Activated T-helper 9 cell treated with anti-CD3 and anti-CD28 coated beads, Interleukin-2, amount 50 U/mL, for 16 hours (primary cell): Measurements from ENCODE around the gene GALNT16.
"Not testable (repeated sequence)": the region's sequence is repeated elsewhere in the genome, so short reads cannot be mapped to it uniquely, and the experiment has no call there.

Source experiments
- DNase-seq: peaks from one replicate; pipeline ENCODE4 v3.0.0-alpha.2; 2020; ENCODE audit warnings: low read depth

The GALNT16 gene

GRCh38 chr14:69259527-69260189 is at the start of gene GALNT16:
TSS of gene GALNT16 (plus strand) at chr14:69260158. CDS start at chr14:69260291, 133 bp downstream.
- no peak for DNase-seq

- no peak for DNase-seq
Observed at GRCh38 chr14:69214393-69214792, 45.6 kb upstream of the GALNT16 start.

GRCh38 chr14:69217663-69218062 is 42.3 kb upstream of the GALNT16 start:
- not testable (repeated sequence) for DNase-seq

- DNase-seq = no peak
Observed at GRCh38 chr14:69224946-69225345, 35.0 kb upstream of the GALNT16 start.

- DNase-seq = no peak
Observed at GRCh38 chr14:69226178-69226577, 33.8 kb upstream of the GALNT16 start.

GRCh38 chr14:69226736-69227135 is 33.2 kb upstream of the GALNT16 start:
- DNase-seq = no peak

- no peak for DNase-seq
Observed at GRCh38 chr14:69231486-69231885, 28.5 kb upstream of the GALNT16 start.

GRCh38 chr14:69232388-69232787 is 27.6 kb upstream of the GALNT16 start:
- DNase-seq = no peak

- no peak for DNase-seq
Observed at GRCh38 chr14:69234106-69234505, 25.9 kb upstream of the GALNT16 start.

GRCh38 chr14:69235708-69236107 is 24.2 kb upstream of the GALNT16 start:
- DNase-seq = no peak

- DNase-seq = no peak
Observed at GRCh38 chr14:69237142-69237541, 22.8 kb upstream of the GALNT16 start.

- no peak for DNase-seq
Observed at GRCh38 chr14:69237584-69237983, 22.4 kb upstream of the GALNT16 start.

- no peak for DNase-seq
Observed at GRCh38 chr14:69238883-69239282, 21.1 kb upstream of the GALNT16 start.

GRCh38 chr14:69240527-69241173 is 19.3 kb upstream of the GALNT16 start:
- no peak for DNase-seq

GRCh38 chr14:69241577-69241976 is 18.4 kb upstream of the GALNT16 start:
- DNase-seq = no peak

- no peak for DNase-seq
Observed at GRCh38 chr14:69242311-69243224, 17.4 kb upstream of the GALNT16 start.

- DNase-seq = no peak
Observed at GRCh38 chr14:69244946-69245345, 15.0 kb upstream of the GALNT16 start.

GRCh38 chr14:69246331-69246730 is 13.6 kb upstream of the GALNT16 start:
- DNase-seq = no peak

- DNase-seq = no peak
Observed at GRCh38 chr14:69247676-69248440, 12.1 kb upstream of the GALNT16 start.

- DNase-seq = no peak
Observed at GRCh38 chr14:69249603-69250002, 10.4 kb upstream of the GALNT16 start.

- DNase-seq = no peak
Observed at GRCh38 chr14:69252851-69253250, 7.1 kb upstream of the GALNT16 start.

GRCh38 chr14:69259168-69259526 is 811 bp upstream of the GALNT16 start:
- no peak for DNase-seq
